Right lobe of liver (tissue), 6 donors: ENCODE measurements around the gene FGR. TPM values are rescaled to one million over a fixed set of nuclear protein-coding genes. Genes with fewer than 3 reads are reported as not detected.

Experiments used
- ATAC-seq, 4 donors: fragments of 200-7000 bp; cut with Tn5 transposase; one replicate each; pipeline ENCODE4 v1.9.1; 2020; ENCODE audit warnings: mild to moderate bottlenecking in 4 of 4, moderate library complexity in 4 of 4
- DNase-seq, 3 donors: peaks; one replicate each; pipeline ENCODE4 v3.0.0-alpha.2; 2020
- H3K27ac ChIP-seq, 3 donors: fragments of 200-600 bp; one replicate each; pipeline ENCODE4 v1.8.0; 2022
- H3K27me3 ChIP-seq, 2 donors: fragments of 200-600 bp; one replicate each; pipeline ENCODE4 v1.8.0; 2022
- H3K36me3 ChIP-seq, 4 donors: fragments of 200-600 bp; sonication (generic) in 1 of 4; one replicate each; pipeline versions ENCODE4 v1.5.1 to v1.8.0; 2017 to 2022; ENCODE audit warnings: control low read depth in 1 of 4
- H3K4me1 ChIP-seq, 4 donors: fragments of 200-600 bp; sonication (generic) in 1 of 4; one replicate each; pipeline versions ENCODE4 v1.5.1 to v1.8.0; 2017 to 2022; ENCODE audit warnings: control low read depth in 1 of 4
- H3K4me3 ChIP-seq, 3 donors: fragments of 200-600 bp; one replicate each; pipeline ENCODE4 v1.8.0; 2022
- H3K9me3 ChIP-seq, 4 donors: fragments of 200-600 bp; sonication (generic) in 1 of 4; one replicate each; pipeline versions ENCODE4 v1.5.1 to v1.8.0; 2017 to 2022; ENCODE audit warnings: control low read depth in 1 of 4
- POLR2A ChIP-seq: fragments of 450-650 bp; IDR thresholded peaks from one replicate; pipeline ENCODE4 v1.6.1; 2017; ENCODE audit warnings: antibody characterized with exemption, mild to moderate bottlenecking
- WGBS: methylation state at CpG from one replicate; pipeline ENCODE4 v1.1.6; 2018; ENCODE audit warnings: low coverage, low lambda C conversion rate; ENCODE audit not compliant: insufficient coverage; ENCODE audit errors: missing lambda C conversion rate; 5-methylcytosine and 5-hydroxymethylcytosine counted together
- intact Hi-C, 2 donors: fragments of 100-400 bp; cut with DNase I; formaldehyde crosslinking; loops; one replicate each; pipeline versions ENCODE4 v1.11.2 to v1.14.1; 2022
- total RNA-seq, 6 experiments: library from RNA; depleted of rRNA in 2 of 6; stranded (reverse); fragments of >200 nt in 2 of 6; fragmentation: NEBNext Ultra II Directional in 3 of 6; extraction: Animal tissue kit (Norgen Biotek cat#: 25700) in 3 of 6; gene quantifications; one replicate each; pipeline versions ENCODE4 v1.1.0 to v1.2.4, GENCODE V29; 2016 to 2023
- TF ChIP-seq, protein P1 (sequence below), 4 donors: fragments of 200-600 bp in 3 of 4; fragments of 450-650 bp in 1 of 4; IDR thresholded peaks; one replicate each; pipeline versions ENCODE4 v1.5.1 to v1.8.0; 2016 to 2022; ENCODE audit warnings: antibody characterized with exemption in 4 of 4, mild to moderate bottlenecking in 2 of 4
- donor health status: DM: no; HTN: yes; CAD: no.
- donor health status: DM: no; HTN: no; CAD: no.
- donor health status: DM: no; HTN: no; CAD: no.
- donor health status: DM: no; HTN: yes; CAD: no.
- donor health status: DM: no; HTN: yes; CAD: no.

Gene FGR
- total RNA-seq, 6 experiments from 2014 or later: 2.5 to 10.0 (median 6.3) TPM

DNA sequence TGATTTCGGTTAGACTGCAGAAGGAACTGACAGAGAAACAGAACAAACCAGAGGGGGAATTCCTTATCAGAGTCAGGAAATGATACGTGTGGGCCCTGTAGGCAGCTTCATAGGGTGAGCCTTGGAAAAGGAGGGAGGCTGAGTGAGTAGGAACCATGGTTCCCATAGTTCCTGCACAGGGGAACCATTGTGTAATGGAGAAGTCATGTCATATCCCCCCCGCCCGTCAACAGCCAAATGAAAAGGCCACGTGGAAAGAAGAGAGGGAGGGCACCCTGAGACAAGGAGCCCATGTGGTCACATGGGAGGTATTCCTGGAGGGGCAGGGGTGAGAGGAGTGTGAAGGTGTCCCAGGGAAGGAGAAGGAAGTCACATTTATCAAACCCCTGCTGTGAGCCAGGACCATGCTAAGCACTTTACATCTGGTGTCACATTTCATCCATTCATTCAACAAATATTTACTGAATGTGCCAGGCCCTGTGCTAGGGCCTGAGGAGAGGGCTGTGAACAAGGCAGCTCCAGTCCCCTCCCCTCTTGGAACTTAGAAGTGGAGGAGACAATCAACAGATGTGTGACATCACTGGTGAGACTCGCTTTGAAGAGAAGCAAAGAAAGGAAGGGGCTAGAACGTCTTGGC is 15.7 kb upstream of the FGR start:
- ATAC-seq (peak in 2 of 4 donors; percentile 27 to 58), DNase-seq (no peak)
- no peaks in the 10 kb centered on the region for H3K9me3 ChIP-seq
- H3K4me3 ChIP-seq: no peak overlapping the region
- no peak overlapping the region for H3K27ac ChIP-seq
- intact Hi-C loops: no loop called here
- no peaks in the 10 kb centered on the region for H3K27me3 ChIP-seq
- no peaks in the 10 kb centered on the region for H3K36me3 ChIP-seq
- no peaks in the 10 kb centered on the region for H3K4me1 ChIP-seq
- TF ChIP-seq POLR2A: no peak
- TF ChIP-seq, protein P1, sequence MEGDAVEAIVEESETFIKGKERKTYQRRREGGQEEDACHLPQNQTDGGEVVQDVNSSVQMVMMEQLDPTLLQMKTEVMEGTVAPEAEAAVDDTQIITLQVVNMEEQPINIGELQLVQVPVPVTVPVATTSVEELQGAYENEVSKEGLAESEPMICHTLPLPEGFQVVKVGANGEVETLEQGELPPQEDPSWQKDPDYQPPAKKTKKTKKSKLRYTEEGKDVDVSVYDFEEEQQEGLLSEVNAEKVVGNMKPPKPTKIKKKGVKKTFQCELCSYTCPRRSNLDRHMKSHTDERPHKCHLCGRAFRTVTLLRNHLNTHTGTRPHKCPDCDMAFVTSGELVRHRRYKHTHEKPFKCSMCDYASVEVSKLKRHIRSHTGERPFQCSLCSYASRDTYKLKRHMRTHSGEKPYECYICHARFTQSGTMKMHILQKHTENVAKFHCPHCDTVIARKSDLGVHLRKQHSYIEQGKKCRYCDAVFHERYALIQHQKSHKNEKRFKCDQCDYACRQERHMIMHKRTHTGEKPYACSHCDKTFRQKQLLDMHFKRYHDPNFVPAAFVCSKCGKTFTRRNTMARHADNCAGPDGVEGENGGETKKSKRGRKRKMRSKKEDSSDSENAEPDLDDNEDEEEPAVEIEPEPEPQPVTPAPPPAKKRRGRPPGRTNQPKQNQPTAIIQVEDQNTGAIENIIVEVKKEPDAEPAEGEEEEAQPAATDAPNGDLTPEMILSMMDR (IDR thresholded peaks at IDR 0.05): no peak
- WGBS: 47% methylated on average over 7 of the region's 7 CpGs

DNA sequence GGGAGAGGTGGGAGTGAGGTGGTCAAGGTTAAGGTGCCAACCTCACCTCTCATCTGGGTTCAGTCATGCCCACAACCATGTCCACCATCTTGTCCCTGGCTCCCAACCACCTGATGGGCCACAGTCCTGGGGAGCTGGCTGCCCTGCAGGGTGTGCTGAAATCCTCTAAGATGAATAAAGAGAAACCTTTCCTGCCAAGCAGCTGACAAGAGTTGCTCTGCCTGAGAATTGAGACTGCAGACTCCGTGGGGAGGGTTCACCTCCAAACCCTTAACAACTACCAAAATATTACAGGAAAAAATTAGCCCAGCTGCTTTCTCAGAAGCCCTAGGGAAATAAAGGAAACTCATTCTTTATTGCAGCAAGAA is 15.2 kb upstream of the FGR start:
- intact Hi-C loops: no loop called here
- no peaks in the 10 kb centered on the region for H3K36me3 ChIP-seq
- H3K27ac ChIP-seq: no peak overlapping the region
- H3K4me3 ChIP-seq: no peak overlapping the region
- no peaks in the 10 kb centered on the region for H3K4me1 ChIP-seq
- TF ChIP-seq POLR2A: no peak
- TF ChIP-seq, protein P1 (IDR thresholded peaks at IDR 0.05): no peak
- no CpG with 5 or more reads among the region's 1 CpG for WGBS
- H3K9me3 ChIP-seq: no peaks in the 10 kb centered on the region
- H3K27me3 ChIP-seq: no peaks in the 10 kb centered on the region
- ATAC-seq (no peak), DNase-seq (no peak)

DNA sequence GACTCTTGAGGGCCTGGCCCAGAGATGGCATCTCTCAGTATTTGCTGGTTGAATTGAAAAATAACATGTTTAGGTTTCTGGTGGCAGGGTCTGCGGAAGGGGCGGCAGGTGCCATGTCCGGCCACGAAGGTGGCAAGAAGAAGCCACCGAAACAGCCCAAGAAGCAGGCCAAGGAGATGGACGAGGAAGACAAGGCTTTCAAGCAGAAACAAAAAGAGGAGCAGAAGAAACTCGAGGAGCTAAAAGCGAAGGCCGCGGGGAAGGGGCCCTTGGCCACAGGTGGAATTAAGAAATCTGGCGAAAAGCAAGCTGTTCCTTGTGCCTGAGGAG is 14.3 kb upstream of the FGR start:
- Histone ChIP-seq H3K4me3 (no peak overlapping the region), H3K9me3 (no peaks in the 10 kb centered on the region), H3K36me3 (no peaks in the 10 kb centered on the region), H3K27me3 (no peaks in the 10 kb centered on the region), H3K4me1 (no peaks in the 10 kb centered on the region), H3K27ac (no peak overlapping the region)
- ATAC-seq: no peak
- TF ChIP-seq POLR2A: no peak
- TF ChIP-seq, protein P1 (IDR thresholded peaks at IDR 0.05): no peak
- WGBS: 87% methylated on average over 8 of the region's 11 CpGs
- intact Hi-C loops: no loop called here
- DNase-seq: no peak

DNA sequence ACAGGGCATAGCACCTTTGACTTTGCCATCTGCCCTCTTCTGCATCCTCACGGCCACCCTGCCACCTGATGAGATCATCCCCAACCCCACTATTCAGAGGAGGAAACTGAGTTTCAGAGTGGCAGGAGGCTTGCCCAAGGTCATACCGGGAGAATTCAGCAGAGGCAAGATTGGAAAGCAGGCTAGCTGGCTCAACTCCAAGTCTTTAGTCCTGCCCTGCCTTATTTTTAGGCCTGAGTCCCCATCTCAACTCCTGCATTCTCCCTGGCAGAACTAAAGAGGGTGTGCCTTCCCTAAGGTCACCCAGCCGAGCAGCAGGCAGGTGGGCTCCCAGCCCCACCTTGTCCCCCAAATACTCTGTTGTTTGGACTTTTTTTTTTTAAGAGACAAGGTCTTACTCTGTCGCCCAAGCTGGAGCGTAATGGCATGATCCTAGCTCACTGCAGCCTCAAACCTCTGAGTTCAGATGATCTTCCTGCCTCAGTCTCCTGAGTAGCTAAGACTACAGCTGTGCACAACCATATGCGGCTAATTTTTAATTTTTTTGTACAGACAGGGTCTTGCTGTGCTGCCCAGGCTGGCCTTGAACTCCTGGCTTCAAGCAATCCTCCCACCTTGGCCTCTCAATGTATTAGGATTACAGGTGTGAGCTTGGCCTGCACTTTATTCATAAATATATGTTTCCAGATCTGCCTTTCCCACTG is 13.8 kb upstream of the FGR start:
- no peak for ATAC-seq
- intact Hi-C loops: no loop called here
- WGBS: 59% methylated on average over 2 of the region's 6 CpGs

More for the DNA sequence above, 13.8 kb upstream of the FGR start:
- DNase-seq: no peak
- Histone ChIP-seq H3K9me3 (no peaks in the 10 kb centered on the region), H3K27ac (no peak overlapping the region), H3K4me3 (no peak overlapping the region), H3K4me1 (no peaks in the 10 kb centered on the region), H3K36me3 (no peaks in the 10 kb centered on the region), H3K27me3 (no peaks in the 10 kb centered on the region)
- TF ChIP-seq POLR2A: no peak
- TF ChIP-seq, protein P1 (IDR thresholded peaks at IDR 0.05): no peak
